ENCODE results near the gene SLC12A2.

DNA sequence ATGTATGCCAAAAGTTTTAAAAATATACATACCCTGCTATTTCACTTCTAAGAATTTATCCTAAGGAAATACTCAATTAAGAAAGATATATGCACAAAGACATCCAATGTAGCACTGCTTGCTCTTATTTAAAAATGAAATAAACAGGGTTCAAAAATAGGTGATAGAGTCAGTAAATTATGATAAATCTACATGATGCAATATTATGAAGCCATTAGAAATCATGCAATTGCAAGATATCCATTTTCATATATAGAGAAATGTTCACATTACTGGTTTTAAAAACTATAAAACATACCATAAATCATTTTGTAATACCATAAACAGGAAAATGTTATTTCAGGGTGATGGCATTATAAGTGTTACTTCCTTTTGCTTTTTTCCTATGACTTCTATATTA, 8.6 kb upstream of the SLC12A2 start:
- no peak for TF ChIP-seq CTCF (IDR thresholded peaks at IDR 0.05)
- no peak for TF ChIP-seq EZH2phosphoT487 (IDR thresholded peaks at IDR 0.05)

All from neural progenitor cell (in vitro differentiated cells).